Adipocyte (in vitro differentiated cells): ENCODE data around the gene ELMO1.

ENCODE experiments used
- DNase-seq: peaks from one replicate; pipeline ENCODE4 v3.0.0-alpha.2; 2015; ENCODE audit warnings: low read depth
- H3K27me3 ChIP-seq: replicated peaks from 2 replicates; pipeline ENCODE4 v1.7.0; 2013; ENCODE audit warnings: mild to moderate bottlenecking, low read length, moderate library complexity; ENCODE audit not compliant: control insufficient read depth, insufficient read depth
- H3K36me3 ChIP-seq: 2 replicates; pipeline ENCODE4 v1.7.0; 2013; ENCODE audit warnings: low read length, mild to moderate bottlenecking, moderate library complexity; ENCODE audit not compliant: control insufficient read depth, insufficient read depth, severe bottlenecking
- H3K4me1 ChIP-seq: 2 replicates; pipeline ENCODE4 v1.7.0; 2013; ENCODE audit warnings: mild to moderate bottlenecking, low read length, moderate library complexity; ENCODE audit not compliant: control insufficient read depth, insufficient read depth
- H3K4me3 ChIP-seq: 2 replicates; pipeline ENCODE4 v1.7.0; 2013; ENCODE audit warnings: mild to moderate bottlenecking, low read length, moderate library complexity
- H3K9ac ChIP-seq: 2 replicates; pipeline ENCODE4 v1.7.0; 2013; ENCODE audit warnings: mild to moderate bottlenecking, low read length, moderate library complexity
- H3K9me3 ChIP-seq: 2 replicates; pipeline ENCODE4 v1.7.0; 2013; ENCODE audit warnings: mild to moderate bottlenecking, low read length, moderate library complexity; ENCODE audit not compliant: control insufficient read depth

ELMO1 gene

GRCh38 chr7:37398403-37398802, 50.3 kb downstream of the ELMO1 start:
- Histone ChIP-seq H3K27me3 (no peaks in the 10 kb centered on the region), H3K4me3 (no peak overlapping the region), H3K9me3 (peaks cover 7% of the 10 kb centered on the region), H3K36me3 (no peaks in the 10 kb centered on the region), H3K4me1 (no peaks in the 10 kb centered on the region), H3K9ac (no peak overlapping the region)
- DNase-seq = no peak

GRCh38 chr7:37395618-37396259, 52.9 kb downstream of the ELMO1 start:
- DNase-seq = no peak
- no peak overlapping the region for H3K4me3 ChIP-seq
- H3K4me1 ChIP-seq = no peaks in the 10 kb centered on the region
- H3K9ac ChIP-seq = no peak overlapping the region
- H3K9me3 ChIP-seq = no peaks in the 10 kb centered on the region
- no peaks in the 10 kb centered on the region for H3K27me3 ChIP-seq
- no peaks in the 10 kb centered on the region for H3K36me3 ChIP-seq

DNA sequence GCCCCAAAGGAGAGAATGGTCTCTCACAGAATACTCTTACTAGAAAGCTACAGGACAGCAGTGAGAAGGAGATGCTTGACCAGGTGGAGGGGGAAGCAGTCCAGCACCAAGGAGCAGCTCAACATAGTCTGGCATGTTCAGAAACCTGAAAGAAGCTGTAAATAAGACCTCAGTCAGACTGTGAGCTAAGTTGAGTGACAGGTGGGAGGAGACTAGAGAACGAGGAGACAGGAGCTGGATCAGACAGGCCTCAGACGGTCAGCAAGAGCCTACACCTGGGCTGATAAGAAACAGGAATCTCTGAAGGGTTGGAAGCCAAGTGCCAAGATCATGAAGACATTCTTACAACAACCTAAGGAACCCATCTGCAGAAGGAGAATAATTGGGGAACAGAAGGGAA, 54.5 kb downstream of the ELMO1 start:
- no peak for DNase-seq
- H3K4me3 ChIP-seq = no peak overlapping the region

GRCh38 chr7:37393476-37393875, 55.2 kb downstream of the ELMO1 start:
- Histone ChIP-seq H3K27me3 (no peaks in the 10 kb centered on the region), H3K4me3 (no peak overlapping the region), H3K36me3 (no peaks in the 10 kb centered on the region), H3K4me1 (no peaks in the 10 kb centered on the region), H3K9me3 (no peaks in the 10 kb centered on the region), H3K9ac (no peak overlapping the region)
- DNase-seq = no peak

More for the DNA sequence above, 54.5 kb downstream of the ELMO1 start:
- H3K9ac ChIP-seq = no peak overlapping the region
- H3K4me1 ChIP-seq = no peaks in the 10 kb centered on the region
- H3K27me3 ChIP-seq = no peaks in the 10 kb centered on the region
- no peaks in the 10 kb centered on the region for H3K9me3 ChIP-seq
- H3K36me3 ChIP-seq = no peaks in the 10 kb centered on the region

GRCh38 chr7:37392673-37393017, 56.0 kb downstream of the ELMO1 start:
- DNase-seq = no peak
- no peaks in the 10 kb centered on the region for H3K4me1 ChIP-seq
- H3K27me3 ChIP-seq = no peaks in the 10 kb centered on the region
- H3K36me3 ChIP-seq = no peaks in the 10 kb centered on the region
- no peaks in the 10 kb centered on the region for H3K9me3 ChIP-seq
- no peak overlapping the region for H3K9ac ChIP-seq
- H3K4me3 ChIP-seq = no peak overlapping the region

DNA sequence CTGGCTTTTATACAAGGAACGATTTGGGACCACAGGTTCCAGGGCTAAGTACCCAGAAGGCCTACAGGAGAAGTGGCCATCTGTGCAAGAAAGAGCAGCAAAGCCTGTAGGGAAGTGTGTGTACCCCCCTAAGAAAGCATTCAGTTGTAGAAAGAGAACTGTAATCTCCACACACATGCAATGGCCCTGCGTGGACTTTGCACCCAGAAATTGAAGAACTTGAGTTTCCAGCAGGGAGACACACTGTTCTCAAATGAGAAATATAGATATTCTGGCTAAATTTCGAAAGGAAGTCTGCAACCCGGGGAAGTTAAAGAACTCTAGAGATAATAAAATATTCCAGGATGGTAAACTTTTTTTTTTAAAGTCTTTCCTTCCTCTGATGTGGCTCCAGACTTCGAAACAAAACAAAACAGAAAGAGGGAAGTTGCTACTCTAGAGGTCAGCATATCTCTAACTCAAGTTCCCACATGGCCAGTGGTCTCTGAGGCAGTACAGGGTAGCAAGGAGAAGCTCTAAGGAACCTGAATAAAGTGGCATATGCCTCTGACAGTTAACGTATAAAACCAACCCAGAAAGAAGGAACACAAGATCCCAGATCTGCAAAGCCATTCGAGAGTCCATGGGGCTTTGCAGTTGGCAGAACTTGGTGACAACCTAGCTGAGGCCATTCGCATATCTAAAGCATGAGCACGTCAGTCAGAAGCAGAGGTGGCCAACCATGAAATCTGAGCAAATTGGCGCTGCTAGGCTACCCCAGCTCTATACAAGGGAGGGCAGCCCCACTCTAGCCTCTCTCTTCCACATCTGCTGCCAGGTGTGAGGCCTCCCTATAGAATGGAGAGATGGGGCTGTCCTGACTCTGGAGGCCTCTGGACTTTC, 56.6 kb downstream of the ELMO1 start:
- no peak for DNase-seq
- Histone ChIP-seq H3K36me3 (no peaks in the 10 kb centered on the region), H3K9me3 (no peaks in the 10 kb centered on the region)

GRCh38 chr7:37390114-37390513, 58.5 kb downstream of the ELMO1 start:
- no peaks in the 10 kb centered on the region for H3K27me3 ChIP-seq
- no peaks in the 10 kb centered on the region for H3K36me3 ChIP-seq
- no peak overlapping the region for H3K9ac ChIP-seq
- no peaks in the 10 kb centered on the region for H3K9me3 ChIP-seq
- H3K4me1 ChIP-seq = no peaks in the 10 kb centered on the region
- DNase-seq = no peak
- H3K4me3 ChIP-seq = no peak overlapping the region

More for the DNA sequence above, 56.6 kb downstream of the ELMO1 start:
- H3K4me1 ChIP-seq = no peaks in the 10 kb centered on the region
- H3K4me3 ChIP-seq = no peak overlapping the region
- no peaks in the 10 kb centered on the region for H3K27me3 ChIP-seq
- no peak overlapping the region for H3K9ac ChIP-seq

DNA sequence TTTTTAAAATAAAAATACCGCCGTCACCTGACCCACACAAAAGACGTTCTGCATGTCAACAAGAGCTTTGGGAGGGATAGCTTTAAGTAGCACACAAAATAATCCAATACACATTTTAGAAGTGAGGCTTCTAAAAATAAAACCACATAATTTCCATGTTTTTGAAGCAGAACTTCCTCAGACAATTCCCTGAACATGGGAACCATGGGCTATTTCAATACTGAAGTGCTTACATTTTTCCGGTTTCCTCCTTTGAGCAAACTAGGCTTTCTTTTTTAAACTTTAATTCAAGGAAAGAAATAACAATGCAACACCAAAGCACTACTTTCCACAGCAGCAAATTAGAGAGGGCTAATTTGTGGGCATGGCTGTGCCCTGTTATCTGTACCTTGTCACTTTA, 59.9 kb downstream of the ELMO1 start:
- Histone ChIP-seq H3K4me1 (no peaks in the 10 kb centered on the region), H3K36me3 (no peaks in the 10 kb centered on the region), H3K27me3 (no peaks in the 10 kb centered on the region), H3K4me3 (no peak overlapping the region), H3K9ac (no peak overlapping the region), H3K9me3 (no peaks in the 10 kb centered on the region)
- DNase-seq = no peak

GRCh38 chr7:37385787-37386186, 62.9 kb downstream of the ELMO1 start:
- DNase-seq = no peak
- Histone ChIP-seq H3K4me3 (no peak overlapping the region), H3K27me3 (no peaks in the 10 kb centered on the region), H3K4me1 (no peaks in the 10 kb centered on the region), H3K36me3 (no peaks in the 10 kb centered on the region), H3K9me3 (no peaks in the 10 kb centered on the region), H3K9ac (no peak overlapping the region)

- DNase-seq = no peak
- no peaks in the 10 kb centered on the region for H3K36me3 ChIP-seq
- no peaks in the 10 kb centered on the region for H3K9me3 ChIP-seq
- H3K4me3 ChIP-seq = no peak overlapping the region
- H3K9ac ChIP-seq = no peak overlapping the region
- H3K27me3 ChIP-seq = no peaks in the 10 kb centered on the region
- no peaks in the 10 kb centered on the region for H3K4me1 ChIP-seq
Measured at GRCh38 chr7:37382546-37383088, 66.0 kb downstream of the ELMO1 start.

- DNase-seq = no peak
- Histone ChIP-seq H3K4me1 (no peaks in the 10 kb centered on the region), H3K4me3 (no peak overlapping the region), H3K27me3 (no peaks in the 10 kb centered on the region), H3K9ac (no peak overlapping the region), H3K9me3 (peaks cover 12% of the 10 kb centered on the region), H3K36me3 (no peaks in the 10 kb centered on the region)
Measured at GRCh38 chr7:37380831-37381230, 67.8 kb downstream of the ELMO1 start.
